Stimulated activated naive CD8-positive, alpha-beta T cell treated with anti-CD3 and anti-CD28 coated beads, Interleukin-15, Interleukin-2, amounts not matched to agents 100 U/mL and 50 U/mL, for 24 hours (primary cell): ENCODE data around the gene HCFC2.

Source experiments
- ATAC-seq: fragments of 150-1000 bp; cut with Tn5 transposase; one replicate; pipeline ENCODE4 v1.10.0; 2021
- DNase-seq: peaks from one replicate; pipeline ENCODE4 v3.0.0; 2021

The HCFC2 gene

DNA sequence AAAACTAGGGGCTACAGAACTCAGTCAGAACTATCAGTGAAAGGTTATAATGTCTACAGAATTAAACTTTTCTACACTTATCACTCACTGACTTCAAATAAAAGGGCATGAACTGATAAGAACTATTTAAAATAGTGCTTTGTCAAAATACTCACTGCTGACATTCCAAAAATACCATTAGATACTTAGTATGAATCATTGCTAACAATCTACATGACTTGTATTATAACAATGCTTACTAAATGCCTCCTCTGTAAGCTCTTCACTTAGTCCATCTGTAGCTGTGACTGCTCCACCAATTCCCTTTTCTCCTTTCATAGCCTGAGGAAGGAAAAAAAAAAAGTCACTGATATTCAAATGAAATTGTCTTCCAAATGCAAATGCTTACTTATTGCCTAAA is 56.7 kb downstream of the HCFC2 start:
- ATAC-seq (no peak), DNase-seq (no peak)

DNA sequence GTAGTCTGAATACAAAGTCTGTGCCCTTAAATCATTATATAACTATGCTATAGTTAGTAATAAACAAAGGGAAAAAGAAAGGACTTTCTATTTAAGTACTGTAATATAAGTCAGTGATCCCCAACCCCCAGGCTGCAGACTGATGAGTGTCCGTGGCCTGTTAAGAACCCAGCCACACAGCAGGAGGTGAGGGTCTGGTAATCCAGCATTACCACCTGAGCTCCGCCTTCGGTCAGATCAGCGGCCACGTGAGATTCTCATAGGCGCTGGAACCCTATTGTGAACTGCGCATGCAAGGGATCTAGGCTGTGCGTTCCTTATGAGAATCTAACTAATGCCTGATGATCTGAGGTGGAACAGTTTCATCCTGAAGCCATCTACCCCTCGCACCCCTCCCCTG is 58.0 kb downstream of the HCFC2 start:
- no peak for DNase-seq
- no peak for ATAC-seq

DNA sequence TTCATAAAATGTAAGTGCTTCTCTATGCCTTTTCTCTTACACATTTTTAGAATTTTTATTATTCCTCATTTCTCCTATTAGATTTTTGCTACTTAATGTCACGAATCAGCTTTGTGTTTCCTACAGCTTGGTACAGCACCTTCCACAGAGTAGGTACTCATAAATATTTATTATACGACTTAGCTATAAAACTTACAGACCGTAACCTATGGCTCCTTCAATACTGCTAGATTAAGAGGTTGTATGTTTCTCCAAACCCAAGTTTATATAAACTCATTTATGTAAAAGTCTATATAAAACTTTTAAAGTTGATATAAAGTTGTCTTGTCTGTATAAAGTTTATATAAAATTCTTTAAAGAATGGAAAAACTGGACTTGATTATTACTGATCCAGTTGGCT is 62.2 kb downstream of the HCFC2 start:
- ATAC-seq (no peak), DNase-seq (no peak)

DNA sequence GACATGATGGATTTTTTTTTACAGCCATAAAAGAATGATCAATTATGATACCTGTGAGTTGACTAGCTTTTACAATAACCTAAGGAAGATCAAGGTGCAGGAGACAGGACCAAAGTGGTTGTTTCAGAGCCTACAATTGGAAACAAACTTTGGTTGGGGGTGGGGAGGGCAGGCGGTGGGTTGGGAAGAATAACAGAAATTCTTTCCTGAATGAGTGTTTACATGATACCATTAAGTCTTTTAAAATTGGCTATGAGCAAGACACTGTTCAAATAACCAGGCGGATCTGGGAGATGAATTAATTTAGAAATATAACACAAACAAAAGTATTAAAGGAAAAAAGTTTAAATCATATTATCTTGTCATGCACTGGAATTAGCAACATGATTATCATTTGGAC is 66.4 kb downstream of the HCFC2 start:
- DNase-seq (no peak), ATAC-seq (no peak)

DNA sequence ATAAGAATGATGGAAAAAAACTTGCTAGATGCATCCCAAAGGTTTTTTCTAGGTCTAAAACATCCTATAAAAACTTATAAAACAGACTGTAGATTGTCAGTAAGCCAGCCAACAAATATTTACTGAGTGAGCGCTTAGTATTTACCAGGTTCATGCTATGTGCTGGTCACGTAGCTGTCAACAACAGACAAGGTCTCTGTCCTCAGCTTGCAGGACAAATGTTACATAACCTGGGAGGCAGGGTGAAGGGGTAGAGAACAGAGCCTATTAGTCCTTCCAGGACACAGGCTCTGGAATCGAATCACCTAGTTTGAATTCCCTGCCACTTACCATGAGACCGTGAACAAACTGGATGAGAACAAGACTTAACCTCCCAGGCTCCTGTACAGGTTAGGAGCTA is 67.3 kb downstream of the HCFC2 start:
- DNase-seq (no peak), ATAC-seq (no peak)

DNA sequence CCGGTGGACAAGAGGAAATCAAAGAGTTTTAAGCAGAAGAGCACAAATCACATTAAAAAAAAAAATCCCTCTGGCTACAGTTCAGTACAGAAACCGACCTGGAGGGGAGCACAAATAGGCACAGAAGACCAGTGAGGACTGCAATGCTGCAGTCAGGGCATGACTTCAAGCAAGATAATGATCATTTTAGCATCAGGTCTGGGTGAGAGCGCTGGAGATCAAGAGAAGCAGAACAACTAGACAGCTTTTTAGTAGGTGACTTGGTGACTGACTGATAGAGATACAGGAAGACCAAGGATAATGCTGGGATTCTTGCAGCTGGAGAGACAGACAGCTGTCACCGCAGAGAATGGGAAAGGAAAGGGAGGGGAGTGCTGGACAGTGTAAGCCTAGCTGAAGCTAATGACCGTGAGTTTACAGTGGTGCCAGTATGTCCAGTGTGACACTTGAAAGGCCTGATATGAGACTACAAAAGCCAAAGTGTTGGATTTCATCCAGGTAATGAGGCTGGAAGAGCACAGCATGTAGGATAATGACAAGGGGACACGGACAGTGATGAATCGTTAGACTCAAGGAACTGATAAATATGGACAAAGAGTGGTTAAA is 68.1 kb downstream of the HCFC2 start:
- ATAC-seq = no peak
- DNase-seq = no peak

DNA sequence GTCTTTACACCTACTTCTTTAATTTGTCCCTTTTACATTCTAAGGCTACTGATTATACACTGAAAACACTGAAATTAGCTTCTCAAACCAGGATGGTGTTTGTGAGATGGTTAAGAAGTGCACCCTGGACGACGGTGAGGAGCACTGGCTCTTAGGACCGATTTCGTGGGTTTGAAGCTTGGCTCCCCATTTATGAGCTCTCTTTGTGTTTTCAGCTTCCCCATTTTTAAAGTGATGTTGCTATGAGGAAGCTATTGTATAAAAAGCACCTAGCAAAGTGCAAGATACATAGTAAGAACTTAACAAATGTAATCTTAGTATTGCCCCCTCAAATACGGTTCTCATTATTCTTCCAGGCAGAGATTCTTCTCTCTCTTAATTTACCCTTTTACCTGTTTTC is 69.0 kb downstream of the HCFC2 start:
- ATAC-seq = no peak
- no peak for DNase-seq

DNA sequence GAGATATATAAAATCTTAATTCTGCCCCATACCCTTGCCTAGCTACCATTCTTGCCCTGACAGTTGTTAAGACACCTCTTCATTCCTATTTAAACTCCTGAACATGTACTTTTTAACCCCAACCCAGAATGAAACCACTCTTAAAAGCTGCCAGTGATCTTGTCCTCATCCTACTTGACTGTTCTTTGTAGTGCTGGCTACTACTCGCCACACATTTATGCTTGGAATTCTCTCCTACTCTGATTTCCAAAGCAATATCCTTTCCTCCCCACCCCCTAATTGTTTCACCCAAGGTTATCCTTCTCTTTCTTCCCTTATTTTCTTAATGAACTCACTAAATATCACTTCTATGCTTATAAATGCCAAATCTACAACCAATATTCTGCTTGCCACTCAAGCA is 69.5 kb downstream of the HCFC2 start:
- DNase-seq = no peak
- no peak for ATAC-seq

DNA sequence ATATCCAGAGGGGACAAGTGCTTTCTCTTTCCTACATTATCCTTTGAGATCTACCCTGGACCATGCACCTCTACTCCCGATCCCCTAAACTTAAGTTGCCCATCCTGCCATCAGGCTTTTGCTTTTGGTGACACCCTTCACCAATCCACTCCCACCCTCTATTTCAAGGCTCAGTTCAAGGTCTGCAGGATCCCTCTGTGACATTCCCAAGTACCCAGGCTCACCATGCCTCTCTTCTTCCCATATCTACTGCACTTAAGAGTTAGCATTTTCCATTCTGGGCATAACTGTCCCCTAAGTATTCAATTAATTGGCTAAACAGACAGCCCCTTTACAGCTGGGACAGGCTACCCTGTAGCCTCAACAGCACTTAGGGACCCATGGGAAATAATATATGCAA is 70.6 kb downstream of the HCFC2 start:
- DNase-seq = no peak
- ATAC-seq = no peak

DNA sequence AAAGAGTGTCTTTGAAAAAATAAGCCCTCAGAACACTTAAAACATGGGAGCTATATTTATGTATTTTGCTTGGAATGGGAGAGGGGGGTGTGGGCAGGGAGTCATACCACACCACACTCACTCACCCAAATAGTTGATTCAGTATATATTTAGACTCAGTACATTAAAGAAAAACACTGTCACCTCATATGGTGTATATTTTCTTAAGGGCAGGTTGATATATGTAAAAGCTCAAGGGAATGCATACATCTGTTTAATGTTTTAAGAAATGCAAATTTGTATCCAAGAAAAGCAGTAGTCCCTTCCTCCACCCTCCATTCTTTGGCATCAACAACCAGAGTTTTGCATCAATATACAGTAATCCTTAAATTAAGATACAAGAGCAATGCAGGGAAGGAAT is 72.2 kb downstream of the HCFC2 start:
- DNase-seq (no peak), ATAC-seq (no peak)

DNA sequence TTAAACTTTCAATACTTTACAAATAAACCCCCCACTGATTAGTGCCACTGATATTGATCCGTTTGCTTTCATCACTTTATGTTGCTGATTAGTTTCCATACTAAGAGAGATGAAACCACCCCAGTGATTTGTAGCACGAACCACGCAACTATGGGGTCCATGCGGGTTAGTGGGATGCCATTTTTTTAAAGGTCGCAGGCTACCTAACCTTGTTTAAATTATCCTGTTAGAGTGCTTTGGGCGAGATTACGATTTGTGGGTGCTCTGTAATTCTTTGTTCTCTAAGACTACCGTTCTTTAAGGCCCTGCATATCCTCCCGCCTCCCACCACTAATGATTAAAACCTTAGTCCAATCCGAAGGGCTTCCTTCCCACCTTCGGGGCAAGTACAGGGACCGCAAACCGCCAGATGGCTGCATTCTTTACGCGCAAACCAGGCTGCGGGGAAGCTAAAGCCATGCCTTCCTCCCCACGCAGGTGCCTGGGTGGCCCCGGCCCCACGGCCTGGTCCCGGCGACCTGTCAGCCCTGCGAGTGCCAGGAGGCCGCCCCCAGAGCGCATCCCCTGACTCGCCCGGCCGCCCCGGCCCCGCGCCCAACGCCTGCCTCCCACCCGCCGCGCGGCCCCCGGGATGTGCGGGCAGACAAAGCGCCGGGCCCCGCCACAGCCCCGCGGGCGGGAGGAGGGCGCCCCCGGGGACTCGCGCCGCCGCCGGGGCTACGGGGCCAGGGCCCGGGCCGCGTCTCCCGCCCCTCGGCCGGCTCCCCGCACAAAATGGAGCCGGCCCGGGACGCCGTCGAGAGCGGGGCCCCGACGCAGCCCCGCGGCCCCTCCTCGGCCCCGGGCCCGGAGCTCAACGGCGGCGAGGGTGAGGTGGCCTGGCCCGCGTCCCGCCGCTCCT is 72.9 kb downstream of the HCFC2 start:
- DNase-seq (peak; percentile 62), ATAC-seq (peak; percentile 19)

DNA sequence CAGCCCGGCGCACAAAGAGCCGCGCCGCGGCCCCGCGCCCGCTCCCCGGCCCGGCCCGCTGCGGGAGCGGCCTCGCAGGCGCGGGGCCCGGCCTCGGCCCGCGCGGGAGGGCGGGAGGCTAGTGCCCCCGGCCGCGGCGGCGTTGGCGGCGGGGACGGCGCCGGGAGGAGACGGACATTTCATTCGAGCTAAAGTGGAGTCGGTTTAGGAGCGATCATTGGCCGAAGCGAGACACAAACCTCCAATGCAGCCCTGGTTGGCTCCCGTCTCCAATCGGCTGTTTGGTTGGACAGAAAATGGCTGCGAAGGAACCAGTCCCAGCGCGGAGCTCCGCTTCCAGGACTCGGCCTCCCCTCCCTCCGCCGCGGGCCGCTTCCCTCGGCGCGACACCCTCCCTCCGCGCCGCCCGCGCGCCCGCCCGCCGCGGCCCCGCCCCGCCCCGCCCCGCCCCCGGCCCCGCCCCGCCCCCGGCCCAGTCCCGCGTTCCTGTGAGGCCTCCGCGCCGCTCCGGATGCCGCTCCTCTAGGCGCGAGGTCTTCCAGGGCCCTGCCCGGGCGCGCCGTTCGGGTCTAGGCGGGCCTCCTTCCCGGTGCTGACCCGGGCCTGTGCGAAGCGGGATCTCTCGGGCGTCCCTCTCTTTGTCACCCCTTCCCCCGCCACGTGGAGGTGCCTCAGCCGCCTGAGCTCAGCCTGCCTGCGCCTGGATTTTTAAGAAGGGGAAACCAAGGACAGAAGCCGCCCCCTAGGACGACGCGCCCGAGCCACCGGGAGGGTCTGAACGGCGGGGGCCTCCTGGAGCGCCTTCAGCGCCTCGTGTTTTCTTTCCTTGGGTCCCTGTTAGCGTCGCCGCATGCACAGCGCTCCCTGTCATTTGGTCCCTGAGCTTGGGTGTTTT is 73.8 kb downstream of the HCFC2 start, which contains the start of gene NFYB:
Gene NFYB (minus strand): TSS at position 309 of the 895 bp plus-strand sequence. CDS start 2,757 bp downstream, outside the sequence.
- peak; percentile 89 for DNase-seq
- peak; percentile 96 for ATAC-seq

DNA sequence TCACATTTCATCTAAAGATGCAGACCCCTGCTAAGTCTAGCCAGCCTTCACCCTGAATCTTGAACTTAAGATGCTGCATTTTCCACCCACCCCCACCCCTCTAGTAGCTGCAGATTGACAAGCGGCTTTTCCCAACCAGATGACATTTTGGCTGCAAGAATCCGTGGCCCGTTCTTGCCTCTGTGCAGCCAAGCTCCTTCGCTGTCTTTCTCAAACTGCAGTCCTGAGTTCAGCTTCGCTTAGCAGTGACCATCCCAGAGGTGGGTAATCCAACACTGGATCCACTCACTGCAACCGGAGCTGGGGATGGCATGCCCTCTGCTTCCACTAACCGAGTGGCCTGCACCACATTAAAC is 74.4 kb downstream of the HCFC2 start:
- no peak for ATAC-seq

DNA sequence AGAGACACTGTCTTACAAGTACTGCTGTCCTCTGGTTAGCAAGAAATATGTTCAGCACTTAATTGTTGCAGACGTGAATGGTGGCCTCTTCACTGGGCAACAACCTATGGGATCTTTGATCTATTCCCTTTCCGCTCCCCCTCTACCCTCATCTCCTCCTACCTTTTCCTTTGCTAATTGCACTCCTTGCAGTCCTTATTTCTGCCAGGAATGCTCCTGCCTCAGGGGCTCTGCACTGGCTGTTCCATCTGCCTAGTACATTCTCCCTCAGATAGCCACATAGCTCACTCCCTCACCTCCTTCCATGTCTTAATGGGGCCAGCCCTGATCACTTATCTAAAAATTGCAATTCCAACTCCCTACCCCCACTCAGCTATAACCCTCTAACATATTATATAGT is 78.2 kb downstream of the HCFC2 start:
- DNase-seq (no peak), ATAC-seq (no peak)

More for the DNA sequence above, 74.4 kb downstream of the HCFC2 start:
- DNase-seq = no peak

DNA sequence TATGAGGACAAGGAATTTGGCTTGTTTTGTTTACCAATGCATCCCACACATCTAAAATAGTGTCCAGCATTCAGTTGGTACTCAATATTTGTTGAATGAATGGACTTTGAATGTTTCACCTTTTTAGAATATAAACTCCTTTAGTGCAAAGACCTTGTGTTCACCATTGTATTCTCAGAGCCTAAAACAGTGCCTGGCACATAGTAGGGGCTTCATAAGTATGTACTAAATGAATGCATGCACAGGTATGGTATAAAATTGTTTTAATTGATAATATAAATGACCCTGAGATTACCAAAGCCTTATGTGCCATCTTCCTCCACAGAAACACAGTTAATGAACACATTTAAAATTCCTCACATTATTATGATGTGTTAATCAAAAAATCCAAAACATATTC is 78.7 kb downstream of the HCFC2 start:
- no peak for DNase-seq
- no peak for ATAC-seq

DNA sequence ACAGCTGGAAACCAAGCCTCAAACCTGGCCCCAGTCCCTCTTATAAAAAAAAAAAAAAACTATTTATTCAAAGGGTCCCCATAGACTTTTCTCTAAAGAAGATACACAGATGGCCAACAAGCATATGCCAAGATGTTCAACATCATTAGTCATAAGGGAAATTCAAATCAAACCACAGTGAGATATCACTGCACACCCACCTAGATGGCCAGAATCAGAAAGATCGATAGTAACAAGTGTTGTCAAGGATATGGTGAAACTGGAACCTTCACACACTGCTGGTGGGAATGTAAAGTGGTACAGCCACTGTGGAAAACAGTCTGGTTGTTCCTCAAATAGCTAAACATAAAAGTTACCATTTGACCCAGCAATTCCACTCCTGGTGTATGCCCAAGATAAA is 79.6 kb downstream of the HCFC2 start:
- ATAC-seq = peak; percentile 55
- no peak for DNase-seq

DNA sequence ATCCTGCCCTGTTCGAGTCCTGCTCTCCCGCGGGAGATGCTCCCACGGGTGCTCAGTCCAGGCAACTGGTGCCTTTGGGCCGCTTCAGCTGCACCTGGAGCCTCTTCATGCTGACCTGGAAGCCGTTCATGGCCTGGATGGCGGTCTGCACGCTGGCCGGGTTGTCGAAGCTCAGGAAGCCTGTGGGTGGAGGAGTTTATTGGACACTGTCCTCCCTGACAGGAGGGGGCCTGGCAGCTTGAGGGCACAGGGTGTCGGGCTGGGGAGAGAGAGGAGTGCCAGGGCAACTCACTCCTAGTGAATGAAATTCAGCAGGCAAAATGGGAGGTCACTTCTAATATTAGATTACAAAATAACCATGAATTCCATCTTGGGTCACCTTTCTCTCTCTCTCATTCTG is 83.0 kb downstream of the HCFC2 start:
- DNase-seq (no peak), ATAC-seq (no peak)

DNA sequence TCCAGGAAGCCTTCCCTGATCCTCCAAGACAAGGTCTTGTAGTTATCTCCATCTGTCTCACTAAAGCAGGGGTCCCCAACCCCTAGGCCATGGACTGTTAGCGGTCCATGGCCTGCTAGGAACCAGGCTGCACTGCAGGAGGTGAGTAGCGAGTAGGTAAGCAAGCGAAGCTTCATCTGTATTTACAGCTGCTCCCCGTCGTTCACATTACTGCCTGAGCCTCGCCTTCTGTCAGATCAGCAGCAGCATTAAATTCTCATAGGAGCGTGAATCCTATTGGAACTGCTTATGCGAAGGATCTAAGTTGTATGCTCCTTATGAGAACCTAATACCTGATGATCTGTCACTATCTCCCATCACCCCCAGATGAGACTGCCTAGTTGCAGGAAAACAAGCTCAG is 86.1 kb downstream of the HCFC2 start:
- ATAC-seq = no peak
- no peak for DNase-seq

DNA sequence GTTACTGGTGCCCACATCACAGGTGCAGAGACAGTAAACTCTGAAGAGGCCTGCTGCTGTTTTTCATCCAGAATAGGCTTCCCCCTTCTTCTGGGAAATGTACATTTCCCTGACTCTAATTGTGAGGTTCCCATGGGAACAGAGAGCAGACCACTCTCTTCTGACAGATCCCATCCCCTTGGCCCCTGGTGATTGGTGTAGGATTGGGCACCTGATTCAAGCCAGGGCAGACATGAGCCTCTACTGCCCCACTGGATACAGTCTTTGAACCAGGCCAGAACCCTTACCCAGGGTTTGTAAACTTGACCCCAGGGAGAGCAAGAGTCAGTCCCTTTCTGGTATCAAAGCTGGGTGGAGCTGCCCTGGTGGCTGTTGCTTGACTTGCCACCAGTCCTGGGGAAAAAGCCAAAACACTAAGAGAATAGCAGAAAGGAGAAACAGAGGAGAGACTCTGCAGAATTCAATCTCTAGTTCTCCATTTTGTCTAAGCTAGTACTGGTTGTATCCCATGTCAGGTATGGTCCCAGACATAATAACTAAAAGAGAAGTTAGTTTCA is 88.4 kb downstream of the HCFC2 start:
- DNase-seq (no peak), ATAC-seq (no peak)

DNA sequence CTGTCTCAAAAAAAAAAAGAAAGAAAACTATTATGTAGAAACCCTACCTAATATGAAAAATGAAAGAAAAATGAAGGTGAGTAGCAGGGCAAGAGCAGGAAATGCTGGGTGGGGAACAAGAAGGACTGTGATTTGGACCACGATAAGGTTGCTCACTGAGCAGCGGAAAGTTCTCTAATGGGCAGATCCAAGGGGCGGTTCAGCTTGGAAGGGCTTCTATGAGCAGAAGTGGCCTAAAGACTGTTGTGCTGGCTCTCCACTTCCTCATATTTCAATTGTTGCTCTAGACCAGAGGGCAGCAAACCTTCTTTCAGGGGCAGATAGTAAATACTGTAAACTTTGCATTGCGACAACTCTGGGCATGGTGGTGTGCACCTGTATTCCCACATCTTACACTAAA is 90.0 kb downstream of the HCFC2 start:
- ATAC-seq (no peak), DNase-seq (no peak)

DNA sequence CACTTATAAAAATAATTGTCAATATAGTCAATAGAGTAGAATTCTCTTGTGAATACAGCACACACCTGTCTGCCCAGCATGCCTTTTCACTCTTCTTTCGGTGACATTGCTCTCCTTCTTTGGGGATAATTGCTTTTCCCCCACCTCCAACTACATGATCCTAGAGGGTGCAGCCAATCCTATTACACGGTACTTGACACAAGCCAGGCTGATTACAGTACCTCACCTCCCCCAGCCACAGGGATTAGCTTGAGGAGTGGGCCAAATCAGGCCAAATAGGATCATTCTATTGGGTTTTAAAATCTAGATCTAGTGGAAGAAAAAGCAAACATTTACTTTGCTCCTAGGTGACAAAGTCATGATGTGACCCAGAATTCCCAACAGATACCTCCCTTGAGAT is 90.5 kb downstream of the HCFC2 start:
- DNase-seq (no peak), ATAC-seq (no peak)
